Measurements from ENCODE around the gene ARPC4.

The ARPC4 gene

DNA sequence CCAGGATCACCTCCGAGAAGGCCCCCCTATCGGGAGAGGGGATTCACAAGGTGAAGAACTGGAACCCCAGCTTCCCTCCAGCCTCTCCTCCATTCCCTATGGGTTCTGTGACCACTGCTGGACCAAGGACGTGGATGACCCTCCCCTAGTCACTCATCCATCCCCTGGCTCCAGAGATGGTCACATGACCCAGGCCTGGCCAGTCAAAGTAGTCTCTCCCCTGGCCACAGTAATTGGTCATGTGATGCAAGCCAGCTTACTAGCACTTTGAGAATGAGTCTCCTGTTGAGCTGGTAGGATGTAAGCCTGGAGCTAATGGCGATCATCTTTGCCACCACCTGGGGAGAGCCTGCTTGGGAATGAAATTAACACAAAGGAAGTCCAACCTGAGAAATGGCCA lies 27.0 kb upstream of the ARPC4 start:
- H3F3A ChIP-seq (ENCODE audit: insufficient read depth, low read length) = no peaks in the 10 kb centered on the region; the same call in 1 of the 2 replicates
- no peaks in the 10 kb centered on the region for H3K27me3 ChIP-seq (replicated peaks; ENCODE audit: insufficient read depth, low read length)
- H3K9ac ChIP-seq (ENCODE audit: low read length) = no peak overlapping the region
- no peaks in the 10 kb centered on the region for H3K79me2 ChIP-seq (ENCODE audit: low read length)
- no peaks in the 10 kb centered on the region for H3K9me3 ChIP-seq (replicated peaks; ENCODE audit: insufficient read depth, low read length)
- 0 out of 2 replicates have a peak, but pooled peaks cover 5% of the 10 kb centered on the region for H3K4me1 ChIP-seq (ENCODE audit: low read length)
- no peaks in the 10 kb centered on the region for H3K36me3 ChIP-seq (replicated peaks; ENCODE audit: insufficient read depth, low read length)
- H2AFZ ChIP-seq (ENCODE audit: low read length) = no peak overlapping the region
- H3K4me3 ChIP-seq (ENCODE audit: low read length) = no peak overlapping the region
- DNase-seq = no peak
- H3K4me2 ChIP-seq (ENCODE audit: low read depth, low read length) = no peak overlapping the region
- no peak overlapping the region for H3K27ac ChIP-seq (ENCODE audit: low read length)
- no peaks in the 10 kb centered on the region for H4K20me1 ChIP-seq (ENCODE audit: insufficient read depth, low read length)
- H3K9me2 ChIP-seq (replicated peaks; ENCODE audit: insufficient read depth, low read length) = no peaks in the 10 kb centered on the region
- TF ChIP-seq EZH2phosphoT487 (IDR thresholded peaks at IDR 0.05; ENCODE audit: low read length) = no peak
- no peak for TF ChIP-seq EZH2 (optimal IDR thresholded peaks at IDR 0.05; ENCODE audit: low read depth, low read length)
- TF ChIP-seq, protein P1, sequence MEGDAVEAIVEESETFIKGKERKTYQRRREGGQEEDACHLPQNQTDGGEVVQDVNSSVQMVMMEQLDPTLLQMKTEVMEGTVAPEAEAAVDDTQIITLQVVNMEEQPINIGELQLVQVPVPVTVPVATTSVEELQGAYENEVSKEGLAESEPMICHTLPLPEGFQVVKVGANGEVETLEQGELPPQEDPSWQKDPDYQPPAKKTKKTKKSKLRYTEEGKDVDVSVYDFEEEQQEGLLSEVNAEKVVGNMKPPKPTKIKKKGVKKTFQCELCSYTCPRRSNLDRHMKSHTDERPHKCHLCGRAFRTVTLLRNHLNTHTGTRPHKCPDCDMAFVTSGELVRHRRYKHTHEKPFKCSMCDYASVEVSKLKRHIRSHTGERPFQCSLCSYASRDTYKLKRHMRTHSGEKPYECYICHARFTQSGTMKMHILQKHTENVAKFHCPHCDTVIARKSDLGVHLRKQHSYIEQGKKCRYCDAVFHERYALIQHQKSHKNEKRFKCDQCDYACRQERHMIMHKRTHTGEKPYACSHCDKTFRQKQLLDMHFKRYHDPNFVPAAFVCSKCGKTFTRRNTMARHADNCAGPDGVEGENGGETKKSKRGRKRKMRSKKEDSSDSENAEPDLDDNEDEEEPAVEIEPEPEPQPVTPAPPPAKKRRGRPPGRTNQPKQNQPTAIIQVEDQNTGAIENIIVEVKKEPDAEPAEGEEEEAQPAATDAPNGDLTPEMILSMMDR (IDR thresholded peaks at IDR 0.05; ENCODE audit: low read length) = no peak

DNA sequence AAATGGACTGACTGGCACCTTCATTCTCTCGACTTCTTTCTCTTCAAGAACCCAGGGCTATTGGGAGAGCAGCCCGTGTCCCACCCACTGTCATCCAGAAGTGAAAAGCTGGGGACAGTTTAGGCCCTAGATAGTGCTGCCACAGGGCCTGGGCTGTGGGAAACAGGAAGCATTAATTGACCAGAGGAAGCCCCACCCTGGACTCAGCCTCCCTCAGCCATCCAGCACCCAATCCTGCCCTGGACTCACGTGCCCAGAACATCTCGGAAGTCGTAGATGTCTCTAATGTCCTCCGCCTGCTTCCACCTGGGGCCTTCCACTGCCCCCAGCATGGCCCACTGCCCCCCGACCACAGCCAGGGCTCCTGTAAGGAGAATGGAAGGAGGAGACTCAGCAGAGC lies 25.5 kb upstream of the ARPC4 start:
- Histone ChIP-seq H3K4me2 (ENCODE audit: low read depth, low read length) (no peak overlapping the region), H3K4me1 (ENCODE audit: low read length) (0 out of 2 replicates have a peak, but pooled peaks cover 5% of the 10 kb centered on the region), H3K9me2 (replicated peaks; ENCODE audit: insufficient read depth, low read length) (no peaks in the 10 kb centered on the region), H3K36me3 (replicated peaks; ENCODE audit: insufficient read depth, low read length) (no peaks in the 10 kb centered on the region), H3K79me2 (ENCODE audit: low read length) (no peaks in the 10 kb centered on the region), H3K27ac (ENCODE audit: low read length) (no peak overlapping the region), H3F3A (ENCODE audit: insufficient read depth, low read length) (no peaks in the 10 kb centered on the region; the same call in 1 of the 2 replicates), H3K9ac (ENCODE audit: low read length) (no peak overlapping the region), H3K27me3 (replicated peaks; ENCODE audit: insufficient read depth, low read length) (no peaks in the 10 kb centered on the region), H2AFZ (ENCODE audit: low read length) (no peak overlapping the region), H3K9me3 (replicated peaks; ENCODE audit: insufficient read depth, low read length) (no peaks in the 10 kb centered on the region), H4K20me1 (ENCODE audit: insufficient read depth, low read length) (no peaks in the 10 kb centered on the region), H3K4me3 (ENCODE audit: low read length) (no peak overlapping the region)
- DNase-seq = no peak
- no peak for TF ChIP-seq EZH2 (optimal IDR thresholded peaks at IDR 0.05; ENCODE audit: low read depth, low read length)
- no peak for TF ChIP-seq EZH2phosphoT487 (IDR thresholded peaks at IDR 0.05; ENCODE audit: low read length)
- TF ChIP-seq, protein P1 (IDR thresholded peaks at IDR 0.05; ENCODE audit: low read length) = no peak

DNA sequence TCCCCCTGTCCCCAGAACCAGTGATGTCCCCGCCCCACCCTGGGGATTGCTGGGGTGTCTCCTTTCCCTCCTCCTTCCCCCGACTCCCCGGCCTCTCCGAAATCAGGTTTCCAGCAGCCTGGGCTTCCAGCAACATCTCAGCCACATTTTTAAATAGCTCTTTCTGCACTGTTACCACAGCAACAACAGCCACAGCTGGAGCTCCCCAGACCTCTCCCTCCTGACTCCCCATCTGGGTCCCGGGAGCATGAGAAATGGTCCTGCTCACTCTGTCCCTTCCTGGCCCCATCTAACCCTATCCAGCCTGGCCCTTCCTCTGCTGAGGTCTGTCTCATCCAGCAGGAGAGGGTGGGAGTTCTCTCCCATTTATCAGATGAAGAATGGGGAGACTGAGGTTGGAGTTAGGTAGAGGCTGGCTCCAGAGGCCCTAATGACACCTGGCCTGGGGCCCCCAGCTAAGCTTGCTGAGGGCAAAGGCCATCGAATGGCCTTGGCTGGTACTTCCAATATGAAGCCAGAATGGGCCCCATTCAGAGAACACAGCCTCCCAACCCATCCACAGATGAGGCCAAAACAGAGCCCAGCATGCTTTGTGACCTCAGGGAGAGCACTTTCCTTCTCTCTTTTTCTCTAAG lies 24.6 kb upstream of the ARPC4 start:
- no peak overlapping the region for H3K9ac ChIP-seq (ENCODE audit: low read length)
- DNase-seq = no peak
- H2AFZ ChIP-seq (ENCODE audit: low read length) = no peak overlapping the region
- H3K27me3 ChIP-seq (replicated peaks; ENCODE audit: insufficient read depth, low read length) = no peaks in the 10 kb centered on the region
- H3F3A ChIP-seq (ENCODE audit: insufficient read depth, low read length) = no peaks in the 10 kb centered on the region; the same call in 1 of the 2 replicates
- H3K9me2 ChIP-seq (replicated peaks; ENCODE audit: insufficient read depth, low read length) = no peaks in the 10 kb centered on the region
- H3K4me2 ChIP-seq (ENCODE audit: low read depth, low read length) = no peak overlapping the region
- no peaks in the 10 kb centered on the region for H4K20me1 ChIP-seq (ENCODE audit: insufficient read depth, low read length)
- H3K79me2 ChIP-seq (ENCODE audit: low read length) = no peaks in the 10 kb centered on the region
- 0 out of 2 replicates have a peak, but pooled peaks cover 5% of the 10 kb centered on the region for H3K4me1 ChIP-seq (ENCODE audit: low read length)
- H3K27ac ChIP-seq (ENCODE audit: low read length) = no peak overlapping the region
- no peak overlapping the region for H3K4me3 ChIP-seq (ENCODE audit: low read length)
- TF ChIP-seq EZH2 (optimal IDR thresholded peaks at IDR 0.05; ENCODE audit: low read depth, low read length) (no peak), EZH2phosphoT487 (IDR thresholded peaks at IDR 0.05; ENCODE audit: low read length) (no peak)
- TF ChIP-seq, protein P1 (IDR thresholded peaks at IDR 0.05; ENCODE audit: low read length) = no peak
- no peaks in the 10 kb centered on the region for H3K9me3 ChIP-seq (replicated peaks; ENCODE audit: insufficient read depth, low read length)
- no peaks in the 10 kb centered on the region for H3K36me3 ChIP-seq (replicated peaks; ENCODE audit: insufficient read depth, low read length)

All from MM.1S (cell line).